HG02588 (cell line): ENCODE data around the gene FOXN1.
"Not testable (repeated sequence)": the region's sequence is repeated elsewhere in the genome, so short reads cannot be mapped to it uniquely, and the experiment has no call there.

Experiments used
- ATAC-seq: cut with Tn5 transposase; IDR thresholded peaks from one replicate; pipeline ENCODE4 v1.9.1; 2021; ENCODE audit warnings: mild to moderate bottlenecking, moderate library complexity; ENCODE audit not compliant: unreplicated experiment

Gene FOXN1

DNA sequence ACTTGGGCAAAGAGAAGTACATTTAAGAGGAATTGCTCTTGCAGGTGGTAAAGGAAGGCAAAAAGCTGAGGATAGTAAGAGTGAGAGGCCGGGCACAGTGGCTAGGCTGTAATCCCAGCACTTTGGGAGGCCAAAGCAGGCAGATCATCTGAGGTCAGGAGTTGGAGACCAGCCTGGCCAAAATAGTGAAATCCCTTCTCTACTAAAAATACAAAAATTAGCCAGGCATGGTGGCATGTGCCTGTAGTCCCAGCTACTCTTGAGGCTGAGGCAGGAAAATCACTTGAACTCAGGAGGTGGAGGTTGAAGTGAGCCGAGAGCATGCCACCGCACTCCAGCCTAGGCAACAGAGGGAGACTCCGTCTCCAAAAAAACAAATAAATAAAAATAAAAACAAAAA lies 16.1 kb downstream of the FOXN1 start:
- not testable (repeated sequence) for ATAC-seq

DNA sequence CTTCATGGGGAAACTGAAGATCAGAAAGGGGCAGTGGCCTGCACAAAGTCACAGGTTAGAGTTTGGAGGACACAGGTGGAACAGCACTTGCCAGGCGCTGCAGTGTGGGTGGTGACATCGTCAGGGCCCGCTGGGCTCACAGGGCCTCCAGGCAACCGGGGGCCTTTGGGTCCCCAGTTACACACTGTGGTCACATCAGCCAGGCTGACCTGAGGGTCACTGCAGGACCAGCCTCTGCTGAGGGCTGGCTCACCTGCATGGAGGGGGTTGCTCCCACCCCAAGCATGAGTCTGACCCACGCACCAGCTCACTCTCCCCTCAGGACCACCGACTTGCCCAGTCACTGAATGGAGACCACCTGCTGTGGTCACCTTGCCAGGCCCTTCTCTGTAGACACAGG lies 17.0 kb downstream of the FOXN1 start:
- no peak for ATAC-seq

DNA sequence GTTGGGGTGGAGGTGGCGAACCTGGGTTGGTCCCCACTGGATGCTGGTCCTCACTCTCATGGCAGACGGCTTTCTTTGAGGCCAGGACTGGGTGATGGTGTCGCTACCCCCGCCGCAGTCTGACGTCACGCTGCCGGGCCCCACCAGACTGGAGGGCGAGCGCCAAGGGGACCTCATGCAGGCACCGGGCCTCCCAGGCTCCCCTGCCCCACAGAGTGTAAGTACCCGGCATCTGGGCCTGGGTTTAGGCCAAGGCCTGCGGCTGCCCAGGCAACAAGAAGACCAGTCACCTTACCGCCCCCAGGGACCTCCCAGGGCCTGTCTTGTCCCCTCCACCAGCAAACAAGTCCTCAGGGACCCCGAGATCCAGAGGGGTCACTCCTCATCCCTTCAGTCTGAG lies 17.7 kb downstream of the FOXN1 start:
- ATAC-seq = no peak

DNA sequence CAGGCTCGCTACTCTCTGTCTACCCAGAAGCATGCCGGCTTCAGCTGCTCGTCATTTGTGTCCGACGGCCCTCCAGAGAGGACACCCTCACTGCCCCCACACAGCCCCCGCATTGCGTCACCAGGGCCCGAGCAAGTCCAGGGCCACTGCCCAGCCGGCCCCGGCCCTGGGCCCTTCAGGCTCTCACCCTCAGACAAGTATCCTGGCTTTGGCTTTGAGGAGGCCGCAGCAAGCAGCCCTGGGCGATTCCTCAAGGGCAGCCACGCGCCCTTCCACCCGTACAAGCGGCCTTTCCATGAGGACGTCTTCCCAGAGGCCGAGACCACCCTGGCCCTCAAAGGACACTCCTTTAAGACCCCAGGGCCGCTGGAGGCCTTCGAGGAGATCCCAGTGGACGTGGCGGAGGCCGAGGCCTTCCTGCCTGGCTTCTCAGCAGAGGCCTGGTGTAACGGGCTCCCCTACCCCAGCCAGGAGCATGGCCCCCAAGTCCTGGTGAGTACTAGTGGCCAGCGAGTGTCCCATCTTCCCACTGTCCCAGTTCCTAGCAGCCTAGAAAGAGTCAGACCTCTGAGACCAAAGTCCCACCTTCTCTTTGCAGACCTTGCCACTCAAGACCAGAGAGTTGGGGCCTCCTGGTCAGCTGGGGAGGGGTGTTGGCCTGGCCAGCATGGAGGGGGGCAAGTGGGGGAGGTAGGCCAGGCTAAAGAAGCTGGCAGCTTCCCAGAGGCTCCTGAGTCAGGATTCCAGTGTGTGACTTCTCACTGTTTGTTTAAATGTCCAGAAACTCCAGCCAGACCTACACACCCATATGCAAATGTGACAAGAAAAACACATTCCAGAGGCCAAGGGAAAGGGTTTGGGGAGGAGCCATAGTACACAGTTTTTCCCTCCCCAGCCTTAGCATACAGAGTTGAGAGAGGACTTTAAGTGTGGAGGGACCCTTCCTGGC lies 18.6 kb downstream of the FOXN1 start:
- ATAC-seq = no peak

DNA sequence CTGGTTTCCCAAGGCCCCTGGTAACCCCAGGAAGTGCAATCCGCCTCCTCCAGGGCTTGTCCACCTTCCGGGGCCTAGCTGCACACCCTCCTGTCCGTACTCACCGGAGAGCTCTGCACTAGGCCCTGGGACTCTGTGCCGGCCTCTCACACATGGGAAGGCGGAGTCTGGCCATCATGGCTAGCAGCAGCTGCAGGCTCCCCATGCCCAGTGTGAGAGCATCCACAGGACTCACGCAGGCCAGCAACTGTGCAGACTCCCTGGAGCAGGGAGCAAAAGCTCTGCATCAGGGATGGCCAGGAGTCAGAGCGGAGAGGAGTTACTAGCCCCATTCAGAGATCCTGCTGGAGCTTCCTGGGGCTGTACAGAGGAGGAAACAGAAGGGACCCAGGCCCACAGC lies 20.2 kb downstream of the FOXN1 start:
- ATAC-seq = no peak

DNA sequence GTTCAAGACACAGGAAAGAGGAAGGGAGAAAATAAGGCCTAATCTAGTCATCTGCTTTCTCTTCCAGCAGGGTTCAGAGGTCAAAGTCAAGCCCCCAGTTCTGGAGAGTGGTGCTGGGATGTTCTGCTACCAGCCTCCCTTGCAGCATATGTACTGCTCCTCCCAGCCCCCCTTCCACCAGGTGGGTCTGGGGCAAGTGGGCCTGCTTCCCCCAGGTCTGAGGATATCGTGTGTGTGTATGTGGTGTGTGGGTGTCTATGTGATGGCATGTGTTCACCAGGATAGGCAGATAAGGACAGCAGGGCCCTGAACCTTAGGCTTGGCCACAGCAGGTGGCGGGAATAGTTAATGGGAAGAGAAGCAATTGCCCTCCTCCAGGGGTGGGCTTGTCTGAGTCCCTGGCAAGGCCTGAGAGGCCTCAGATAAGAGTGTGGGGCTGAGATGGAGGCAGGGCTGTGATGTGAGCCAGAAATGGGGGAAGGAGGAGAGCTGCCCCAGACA lies 21.1 kb downstream of the FOXN1 start:
- ATAC-seq = no peak

DNA sequence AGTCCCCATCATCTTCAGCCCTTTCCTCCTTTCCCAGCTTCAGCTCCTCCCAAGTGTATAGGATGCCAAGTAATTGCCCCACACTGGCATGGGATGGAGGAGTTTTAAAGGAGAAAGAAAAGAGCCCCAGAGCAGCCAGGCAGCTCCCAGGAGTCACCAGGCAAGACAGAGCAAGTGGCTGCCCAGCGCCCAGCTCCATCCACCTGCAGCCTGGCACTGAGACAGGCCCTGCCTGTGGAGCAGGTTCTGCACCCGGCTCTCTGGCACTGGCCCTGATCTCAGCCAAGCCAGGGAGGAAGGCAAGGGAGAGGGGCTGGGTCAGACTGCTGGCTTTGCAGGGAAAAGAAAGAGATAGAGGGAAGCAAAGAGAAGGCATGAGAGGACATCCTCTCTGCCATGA lies 21.7 kb downstream of the FOXN1 start:
- no peak for ATAC-seq

DNA sequence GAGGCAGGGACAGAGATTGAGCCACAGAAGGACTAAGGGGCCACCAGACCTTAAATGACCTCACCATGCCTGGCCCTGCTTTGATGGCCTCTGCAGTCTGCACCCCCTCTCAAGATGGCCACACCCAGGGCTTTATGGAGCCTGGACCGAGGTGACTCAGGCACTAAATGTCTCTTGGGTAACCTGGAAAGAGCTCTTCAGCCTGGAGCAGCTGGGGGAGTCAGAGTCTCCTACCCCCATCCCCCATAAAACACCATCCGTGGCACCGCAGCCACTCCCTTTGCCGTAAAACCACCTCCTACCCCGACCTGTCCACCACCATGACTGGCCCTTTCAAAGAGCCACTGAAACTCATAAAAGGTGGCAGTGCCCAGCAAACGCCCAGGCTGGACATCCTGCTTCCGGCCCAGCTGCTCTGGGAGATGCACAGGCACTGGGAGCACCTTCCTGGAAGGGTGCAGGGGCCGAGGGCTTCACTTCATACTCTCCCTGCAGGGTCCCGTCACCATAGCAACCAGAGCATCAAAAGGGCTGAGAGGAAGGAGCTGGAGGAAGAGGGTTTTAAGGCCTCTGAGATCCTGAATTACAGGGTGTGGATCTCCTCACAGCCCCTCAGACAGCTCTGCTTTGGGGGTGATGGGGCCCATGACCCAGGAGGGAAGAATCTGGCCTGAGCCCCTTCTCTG lies 22.3 kb downstream of the FOXN1 start:
- no peak for ATAC-seq

DNA sequence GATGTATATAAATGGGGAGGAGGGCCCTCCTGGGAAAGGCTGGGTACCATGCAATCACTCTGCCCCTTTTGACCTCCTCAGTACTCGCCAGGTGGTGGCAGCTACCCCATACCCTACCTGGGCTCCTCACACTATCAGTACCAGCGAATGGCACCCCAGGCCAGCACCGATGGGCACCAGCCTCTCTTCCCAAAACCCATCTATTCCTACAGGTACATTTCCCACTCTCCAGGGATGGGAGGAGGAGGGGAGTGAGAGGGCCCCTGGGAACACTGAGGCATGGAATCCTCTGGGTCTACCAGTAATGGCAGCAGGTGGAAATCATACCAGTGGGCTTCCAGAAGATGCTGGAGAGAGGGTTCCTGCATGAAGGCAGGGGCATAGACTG lies 22.9 kb downstream of the FOXN1 start:
- no peak for ATAC-seq

DNA sequence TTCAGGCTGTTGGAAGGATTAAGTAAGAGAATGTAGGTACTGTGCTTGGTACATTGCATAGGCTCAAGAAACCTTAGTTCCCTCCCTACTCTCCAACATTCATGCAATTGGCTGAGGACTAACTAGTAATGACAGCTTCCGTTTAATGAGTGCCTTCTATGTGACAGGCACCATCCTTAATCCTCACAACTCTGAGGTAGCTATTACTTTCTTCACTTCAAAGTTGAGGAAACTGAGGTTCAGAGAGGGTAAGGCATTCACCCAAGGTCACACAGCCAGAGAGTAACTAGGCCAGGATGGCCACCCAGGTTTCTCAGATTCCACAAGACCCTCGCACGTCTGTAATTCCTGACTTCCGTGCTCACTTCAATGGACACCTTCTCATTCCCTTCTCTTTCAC lies 24.1 kb downstream of the FOXN1 start:
- no peak for ATAC-seq

DNA sequence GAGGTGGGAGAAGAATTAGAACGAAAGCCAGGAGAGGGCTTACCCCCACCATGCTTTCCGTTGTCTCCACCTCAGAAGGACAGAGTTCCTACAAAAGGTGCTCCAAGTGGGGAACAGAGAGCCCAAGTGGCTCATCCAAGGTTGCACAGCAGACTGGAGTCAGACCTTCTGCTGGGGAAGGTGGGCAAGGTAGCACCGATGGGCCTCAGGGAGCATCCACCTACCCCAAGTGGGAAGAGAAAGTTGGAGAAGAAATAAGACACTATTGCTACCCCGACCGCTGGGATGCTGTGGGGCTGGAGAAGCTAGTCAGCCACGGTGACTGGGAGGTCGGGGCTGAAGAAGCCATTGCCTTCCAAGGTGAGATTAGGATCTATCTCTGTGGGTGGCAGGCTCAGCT lies 24.8 kb downstream of the FOXN1 start:
- ATAC-seq = no peak

DNA sequence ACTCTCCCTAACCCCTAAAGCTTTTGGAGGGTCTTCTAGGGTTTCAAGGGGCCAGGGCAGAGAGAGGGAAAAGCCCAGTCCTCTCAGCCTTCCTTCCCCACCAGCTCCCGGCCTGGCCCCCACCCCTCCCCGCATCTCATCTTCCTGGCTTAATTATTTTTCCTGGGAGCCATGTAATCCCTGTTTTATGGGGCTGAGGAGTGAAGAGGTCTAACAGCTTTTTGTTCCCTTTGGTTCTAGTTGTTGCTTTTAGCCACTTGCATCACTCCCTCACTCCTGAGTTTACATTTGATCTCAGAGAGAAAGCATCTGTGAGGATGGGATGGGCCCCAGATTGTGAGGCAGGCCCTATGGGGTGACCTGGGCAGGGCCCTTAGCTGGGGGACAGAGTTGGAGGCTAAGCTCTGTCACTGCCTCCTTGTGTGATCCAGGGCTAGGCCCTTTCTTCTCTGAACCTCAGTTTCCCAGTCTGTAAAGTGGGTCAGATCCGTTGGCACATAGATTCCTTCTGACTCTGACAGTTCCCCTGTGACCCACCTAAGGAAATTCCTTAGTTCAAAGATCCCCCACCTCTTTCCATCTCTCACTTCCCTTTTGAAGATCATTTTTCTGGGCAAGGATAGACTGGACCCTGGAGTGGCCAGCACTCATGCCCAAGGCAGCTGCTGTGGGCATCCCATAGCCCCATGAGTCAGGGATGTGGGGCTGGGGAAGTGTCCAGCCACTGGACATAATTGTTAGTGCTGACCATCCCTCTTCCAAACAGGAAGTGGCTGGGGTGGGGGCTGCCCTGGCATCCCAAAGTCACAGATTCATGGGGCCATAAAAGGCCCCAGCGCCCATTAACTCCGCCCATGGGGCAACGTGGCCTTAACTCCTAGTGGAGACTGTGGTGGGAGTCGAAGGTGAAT lies 26.2 kb downstream of the FOXN1 start:
- no peak for ATAC-seq

DNA sequence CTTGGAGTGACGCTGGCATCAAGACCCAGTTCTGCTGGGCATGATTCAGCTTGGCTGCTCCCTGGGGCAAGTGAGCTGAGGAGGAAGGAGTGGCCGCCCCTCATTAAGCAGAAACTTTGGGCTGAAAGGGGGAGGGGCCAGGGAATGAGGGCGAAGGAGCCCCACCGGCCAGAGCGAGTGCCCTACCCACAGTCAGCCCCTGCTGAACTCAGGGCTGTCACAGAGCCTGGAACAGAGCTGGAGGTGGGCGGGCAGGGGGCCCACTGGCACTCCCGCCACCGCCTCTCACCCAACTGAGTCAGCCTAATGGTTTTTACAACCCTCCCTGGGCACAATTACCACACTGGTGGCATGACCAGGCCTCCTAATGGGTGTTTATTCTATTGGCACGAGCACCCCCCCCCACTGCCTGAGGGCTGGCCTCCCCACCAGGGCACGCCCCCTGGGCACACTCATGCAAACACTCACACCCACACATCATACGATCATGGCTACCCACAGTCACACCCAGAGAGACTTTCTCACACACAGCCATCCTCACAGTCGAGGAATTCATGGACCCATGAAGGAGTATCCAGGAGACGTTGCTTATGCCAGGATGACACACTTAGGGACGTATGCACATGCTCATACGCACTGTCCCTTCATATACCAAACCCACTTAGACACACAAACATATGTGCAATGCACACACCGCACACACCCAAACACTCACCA lies 27.1 kb downstream of the FOXN1 start:
- ATAC-seq = no peak

DNA sequence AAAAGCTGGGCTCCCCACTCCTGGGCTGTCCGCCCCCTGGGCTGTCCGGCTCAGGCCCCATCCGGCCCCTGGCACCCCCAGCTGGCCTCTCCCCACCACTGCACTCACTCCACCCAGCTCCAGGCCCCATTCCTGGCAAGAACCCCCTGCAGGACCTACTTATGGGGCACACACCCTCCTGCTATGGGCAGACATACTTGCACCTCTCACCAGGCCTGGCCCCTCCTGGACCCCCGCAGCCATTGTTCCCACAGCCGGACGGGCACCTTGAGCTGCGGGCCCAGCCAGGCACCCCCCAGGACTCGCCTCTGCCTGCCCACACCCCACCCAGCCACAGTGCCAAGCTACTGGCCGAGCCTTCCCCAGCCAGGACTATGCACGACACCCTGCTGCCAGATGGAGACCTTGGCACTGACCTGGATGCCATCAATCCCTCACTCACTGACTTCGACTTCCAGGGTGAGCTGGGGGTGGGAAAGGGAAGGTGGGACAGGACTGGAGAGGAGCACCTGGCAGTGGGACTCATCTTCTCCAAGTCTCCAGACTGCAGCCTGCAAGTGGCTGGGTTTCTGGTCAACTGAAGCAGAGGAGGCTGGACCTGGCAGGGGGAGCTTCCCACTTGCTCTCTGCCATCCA lies 28.7 kb downstream of the FOXN1 start:
- ATAC-seq = no peak

DNA sequence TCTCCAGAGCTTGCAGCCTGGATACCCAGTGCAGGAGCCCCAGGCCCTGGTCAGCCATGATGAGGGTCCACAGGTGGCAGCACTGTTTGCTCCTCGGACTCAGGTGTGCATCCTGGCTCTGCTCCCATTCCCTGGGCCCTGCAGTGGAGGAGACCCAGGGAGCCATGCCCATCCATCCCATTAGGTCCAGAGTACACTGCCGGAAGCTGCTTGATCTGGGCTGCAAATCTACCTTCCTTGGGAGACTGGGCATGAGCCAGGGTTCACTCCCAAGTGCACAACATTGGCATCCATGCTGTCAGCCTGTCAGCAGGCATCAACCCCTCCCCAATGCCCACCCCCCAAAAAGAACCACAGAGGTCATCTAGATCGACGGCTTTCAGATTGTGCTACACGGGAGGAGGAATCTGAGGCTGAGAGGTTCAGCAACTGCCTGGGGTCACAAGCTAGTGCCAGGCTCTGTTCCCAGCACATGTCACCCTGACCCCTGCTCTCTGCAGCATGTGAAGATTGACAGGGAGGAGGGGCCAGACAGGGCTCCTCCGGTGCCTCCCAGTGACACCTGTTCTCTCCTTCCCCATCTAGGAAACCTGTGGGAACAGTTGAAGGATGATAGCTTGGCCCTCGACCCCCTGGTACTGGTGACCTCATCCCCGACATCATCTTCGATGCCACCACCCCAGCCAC lies 30.5 kb downstream of the FOXN1 start:
- ATAC-seq = no peak

DNA sequence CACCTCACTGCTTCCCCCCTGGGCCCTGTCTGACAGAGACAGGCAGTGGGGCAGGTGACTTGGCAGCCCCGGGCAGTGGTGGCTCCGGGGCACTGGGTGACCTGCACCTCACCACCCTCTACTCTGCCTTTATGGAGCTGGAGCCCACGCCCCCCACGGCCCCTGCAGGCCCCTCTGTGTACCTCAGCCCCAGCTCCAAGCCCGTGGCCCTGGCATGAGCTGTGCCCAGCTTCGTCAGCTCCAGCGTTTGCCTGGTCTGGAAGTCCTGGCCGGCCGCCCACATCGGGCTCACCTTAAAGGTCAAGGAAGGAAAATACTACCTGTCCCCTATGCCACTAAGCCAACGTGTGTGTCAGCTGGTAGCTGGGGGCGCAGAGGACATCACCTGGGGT lies 31.1 kb downstream of the FOXN1 start:
- no peak for ATAC-seq

DNA sequence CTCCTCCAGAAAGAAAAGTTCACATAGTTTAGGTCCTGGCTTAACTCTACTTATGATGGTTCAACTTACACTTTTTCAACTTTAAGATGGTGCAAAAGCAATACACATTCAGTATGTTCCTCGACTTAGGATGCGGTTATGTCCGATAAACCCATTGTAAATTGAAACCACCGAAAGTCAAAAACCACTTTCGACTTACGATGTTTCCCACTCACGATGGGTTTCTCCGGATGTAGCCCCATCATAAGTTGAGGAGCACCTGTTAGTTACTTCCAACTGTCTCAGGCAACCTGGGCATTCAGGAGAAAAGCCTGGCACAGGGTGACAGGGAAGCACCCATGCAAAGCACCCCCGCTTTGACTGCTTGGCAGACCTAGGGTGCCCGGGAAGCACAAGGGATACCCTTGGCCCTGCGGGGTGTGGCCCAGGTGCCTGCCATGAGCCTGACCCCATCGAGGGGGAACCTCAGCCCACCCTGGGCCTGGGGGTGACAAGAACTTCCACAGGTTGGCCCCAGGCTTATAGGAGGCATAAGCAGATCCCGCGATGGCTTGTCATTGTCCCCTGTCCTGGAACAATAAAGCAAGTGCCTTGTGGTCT lies 32.2 kb downstream of the FOXN1 start:
- no peak for ATAC-seq

DNA sequence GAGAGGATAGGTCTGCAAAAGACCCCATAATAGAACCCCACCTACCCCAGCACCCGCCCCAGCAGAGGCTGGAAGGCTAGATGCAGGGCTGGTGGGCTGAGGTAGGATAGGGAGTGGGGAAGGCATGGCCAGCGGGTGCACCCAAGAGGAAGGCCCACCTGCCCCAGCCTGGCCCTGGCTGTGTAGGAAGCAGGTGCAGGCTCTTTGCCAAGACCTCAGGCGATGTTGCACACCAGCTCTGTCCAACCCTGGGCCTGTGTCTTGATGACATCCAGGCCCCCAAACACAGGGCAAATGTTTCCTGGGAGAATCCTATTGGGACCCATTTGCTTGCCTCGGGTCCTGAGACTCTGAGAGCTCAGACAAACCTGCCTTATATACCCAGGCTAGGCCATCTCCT lies 34.1 kb downstream of the FOXN1 start:
- no peak for ATAC-seq

DNA sequence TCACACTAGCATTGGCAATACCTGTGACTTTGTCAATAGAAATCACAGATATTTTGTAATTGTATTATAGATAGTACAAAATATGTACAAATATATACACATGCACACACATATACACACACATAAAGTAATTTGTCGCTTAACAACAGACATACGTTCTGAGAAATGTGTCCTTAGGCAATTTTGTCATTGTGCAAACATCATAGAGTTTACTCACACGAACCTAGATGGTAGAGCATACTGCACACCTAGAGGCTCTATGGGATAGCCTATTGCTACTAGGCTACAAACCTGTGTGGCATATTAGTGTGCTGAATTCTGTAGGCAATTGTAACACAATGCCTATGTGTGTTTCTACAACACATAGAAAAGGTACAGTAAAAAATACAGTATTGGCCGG lies 35.3 kb downstream of the FOXN1 start:
- no peak for ATAC-seq
